GM12874 (cell line): ENCODE measurements around the gene TMC7.
A peak's percentile ranks its signal among the peaks of the same experiment; 100 is the strongest.

Experiments used
- TF ChIP-seq, protein P1 (sequence below): IDR thresholded peaks from 2 replicates; pipeline ENCODE4 v1.5.1; 2011; ENCODE audit warnings: low read depth, mild to moderate bottlenecking, control low read depth, low read length, moderate library complexity; ENCODE audit not compliant: insufficient read depth

The TMC7 gene

DNA sequence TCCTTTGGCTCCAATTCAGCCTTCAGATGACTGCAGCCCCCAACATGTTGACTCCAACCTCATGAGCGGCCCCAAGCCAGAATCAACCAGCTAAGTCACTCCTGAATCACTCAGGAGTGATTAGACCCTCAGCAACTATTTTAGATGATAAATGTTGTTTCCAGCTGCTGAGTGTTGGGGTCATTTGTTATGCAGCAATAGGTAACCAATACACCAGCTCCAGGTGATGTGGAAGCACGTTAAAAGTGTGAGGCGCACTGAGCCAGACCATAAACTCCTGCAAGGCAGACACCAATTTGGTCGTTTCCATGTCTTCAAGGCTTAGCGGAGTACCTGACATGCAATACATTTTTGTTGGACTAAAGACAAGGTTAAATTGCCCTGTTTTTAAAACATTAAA, 101.1 kb downstream of the TMC7 start:
- TF ChIP-seq, protein P1, sequence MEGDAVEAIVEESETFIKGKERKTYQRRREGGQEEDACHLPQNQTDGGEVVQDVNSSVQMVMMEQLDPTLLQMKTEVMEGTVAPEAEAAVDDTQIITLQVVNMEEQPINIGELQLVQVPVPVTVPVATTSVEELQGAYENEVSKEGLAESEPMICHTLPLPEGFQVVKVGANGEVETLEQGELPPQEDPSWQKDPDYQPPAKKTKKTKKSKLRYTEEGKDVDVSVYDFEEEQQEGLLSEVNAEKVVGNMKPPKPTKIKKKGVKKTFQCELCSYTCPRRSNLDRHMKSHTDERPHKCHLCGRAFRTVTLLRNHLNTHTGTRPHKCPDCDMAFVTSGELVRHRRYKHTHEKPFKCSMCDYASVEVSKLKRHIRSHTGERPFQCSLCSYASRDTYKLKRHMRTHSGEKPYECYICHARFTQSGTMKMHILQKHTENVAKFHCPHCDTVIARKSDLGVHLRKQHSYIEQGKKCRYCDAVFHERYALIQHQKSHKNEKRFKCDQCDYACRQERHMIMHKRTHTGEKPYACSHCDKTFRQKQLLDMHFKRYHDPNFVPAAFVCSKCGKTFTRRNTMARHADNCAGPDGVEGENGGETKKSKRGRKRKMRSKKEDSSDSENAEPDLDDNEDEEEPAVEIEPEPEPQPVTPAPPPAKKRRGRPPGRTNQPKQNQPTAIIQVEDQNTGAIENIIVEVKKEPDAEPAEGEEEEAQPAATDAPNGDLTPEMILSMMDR = no peak

DNA sequence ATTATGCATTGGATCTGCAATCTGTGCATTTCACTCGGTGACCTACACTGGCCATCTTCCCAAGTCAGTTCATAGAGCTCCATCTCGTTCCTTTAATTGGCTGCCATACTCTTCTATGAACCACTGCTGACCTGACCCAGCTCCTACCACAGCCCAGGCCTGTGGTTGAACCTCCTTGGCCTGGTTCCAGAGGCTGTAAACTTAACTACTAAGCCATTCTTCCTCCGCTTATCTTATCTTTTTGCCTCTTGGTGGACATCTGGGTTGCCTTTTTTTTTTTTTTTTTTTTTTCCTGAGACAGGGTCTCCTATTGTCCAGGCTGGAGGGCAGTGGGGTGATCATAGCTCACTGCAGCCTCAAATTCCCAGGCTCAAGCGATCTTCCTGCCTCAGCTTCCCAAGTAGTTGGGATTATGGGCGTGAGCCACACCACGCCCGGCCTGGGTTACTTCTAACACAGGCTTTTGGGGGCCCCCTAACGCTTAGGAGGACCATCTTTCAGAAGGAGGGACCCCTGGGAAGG, 102.0 kb downstream of the TMC7 start:
- TF ChIP-seq, protein P1 = no peak

DNA sequence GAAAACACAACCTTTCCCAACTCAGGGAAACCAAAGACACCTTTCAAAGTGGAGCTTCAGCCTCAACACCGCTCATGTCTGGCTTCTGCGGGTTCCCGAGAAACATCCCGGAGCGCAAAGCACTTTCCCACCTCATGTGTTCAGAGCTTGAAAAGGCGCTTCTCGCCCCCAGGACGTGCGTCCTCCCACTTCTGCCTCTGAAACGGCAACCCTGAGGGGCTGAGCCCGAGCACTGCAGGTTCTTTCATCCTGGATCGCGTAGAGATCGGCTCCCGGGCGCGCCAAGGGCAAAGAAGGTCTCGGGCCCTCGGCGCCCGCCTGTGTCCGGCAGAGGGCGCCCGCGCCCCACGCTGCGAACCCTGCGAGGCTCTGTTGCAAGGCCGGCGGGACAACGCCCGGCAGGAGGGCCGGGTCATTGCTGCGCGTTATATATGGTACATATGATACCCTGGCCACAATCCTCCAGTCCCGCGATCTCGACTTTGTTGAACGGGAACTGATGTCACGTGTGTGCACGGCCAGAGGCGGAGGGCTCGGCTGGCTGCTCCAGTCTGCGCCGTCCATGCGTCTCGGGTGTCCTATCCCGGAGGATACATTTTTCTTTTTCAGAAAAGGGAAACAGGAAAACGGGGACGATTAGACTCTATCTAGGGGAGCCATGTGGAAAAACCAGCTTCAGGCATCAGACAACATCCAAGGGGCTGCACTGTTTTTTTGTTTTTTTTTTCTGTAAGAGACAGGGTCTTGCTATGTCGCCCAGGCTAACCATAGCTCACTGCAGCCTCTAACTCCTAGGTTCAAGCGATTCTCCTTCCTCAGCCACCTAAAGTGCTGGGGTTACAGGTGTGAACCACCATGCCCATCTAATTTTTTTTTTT, 102.8 kb downstream of the TMC7 start:
- TF ChIP-seq, protein P1 = peak; percentile 99

DNA sequence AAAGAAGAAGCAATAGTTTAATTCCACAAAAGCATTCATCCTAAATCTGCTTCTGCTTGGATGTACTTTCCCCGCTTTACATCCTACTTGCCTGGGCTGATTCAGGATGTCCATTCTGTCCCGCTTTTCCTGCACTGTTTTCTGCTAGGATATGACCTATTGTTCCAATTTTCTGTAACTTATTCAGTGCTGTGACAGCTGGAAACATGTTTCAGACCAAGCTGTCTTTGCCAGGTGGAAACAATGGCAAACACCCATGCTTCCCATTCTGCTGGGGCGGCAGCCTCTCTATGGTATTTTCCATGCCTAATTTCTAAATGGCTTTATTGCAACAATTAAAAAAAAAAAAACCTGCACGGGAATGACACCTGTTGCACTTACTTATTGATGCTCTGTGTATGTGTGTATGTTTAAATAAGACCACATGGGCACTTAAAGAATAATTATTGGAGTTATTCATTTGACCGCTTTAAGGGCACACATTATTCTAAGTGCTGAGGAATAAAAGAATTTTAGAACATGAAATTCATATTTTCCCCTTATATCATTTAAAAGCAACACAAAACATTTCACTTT, 104.7 kb downstream of the TMC7 start:
- TF ChIP-seq, protein P1 = no peak

DNA sequence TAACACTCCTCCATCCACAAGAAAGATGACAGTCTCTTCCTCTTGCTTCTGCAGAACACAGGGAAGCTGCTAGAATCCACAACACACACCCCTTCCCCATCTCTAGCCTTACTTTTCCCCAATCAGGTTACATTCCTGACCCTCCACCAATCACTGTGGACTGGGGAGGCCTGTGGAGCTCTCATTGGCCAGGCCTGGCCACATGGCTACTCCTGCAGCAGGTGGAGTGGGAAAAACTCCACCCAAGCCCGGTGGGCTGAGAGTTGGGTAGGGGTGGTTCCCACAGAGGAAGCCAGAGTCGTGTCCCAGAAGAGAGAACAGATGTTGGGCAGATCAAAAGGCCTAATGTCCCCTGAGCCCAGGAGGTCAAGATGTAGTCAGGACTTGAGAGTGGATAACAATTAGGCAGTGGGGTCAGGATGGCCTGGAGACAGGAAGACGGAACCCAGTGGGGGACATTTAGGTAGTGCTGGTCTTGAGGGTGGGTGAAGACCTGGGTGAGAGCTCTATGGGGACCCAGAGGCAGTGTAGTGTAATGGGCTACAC, 105.7 kb downstream of the TMC7 start:
- TF ChIP-seq, protein P1 = no peak

DNA sequence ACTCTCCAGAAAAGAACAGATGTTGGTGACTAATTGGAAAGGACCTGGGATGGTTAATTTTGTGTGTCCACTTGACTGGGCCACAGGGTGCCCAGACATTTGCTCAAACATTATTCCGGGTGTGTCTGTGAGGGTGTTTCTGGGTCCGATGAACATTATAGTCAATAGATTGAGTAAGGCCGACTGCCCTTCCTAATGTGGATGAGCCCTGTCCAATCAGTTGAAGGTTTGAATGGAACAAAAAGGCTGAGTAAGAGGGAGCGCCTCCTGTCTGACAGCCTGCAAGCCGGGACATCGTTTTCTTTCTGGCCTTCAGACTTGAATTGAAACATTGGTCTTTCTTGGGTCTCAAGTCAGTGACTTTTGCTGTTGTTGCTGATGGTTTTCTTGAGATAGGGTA, 107.2 kb downstream of the TMC7 start:
- TF ChIP-seq, protein P1 = no peak

DNA sequence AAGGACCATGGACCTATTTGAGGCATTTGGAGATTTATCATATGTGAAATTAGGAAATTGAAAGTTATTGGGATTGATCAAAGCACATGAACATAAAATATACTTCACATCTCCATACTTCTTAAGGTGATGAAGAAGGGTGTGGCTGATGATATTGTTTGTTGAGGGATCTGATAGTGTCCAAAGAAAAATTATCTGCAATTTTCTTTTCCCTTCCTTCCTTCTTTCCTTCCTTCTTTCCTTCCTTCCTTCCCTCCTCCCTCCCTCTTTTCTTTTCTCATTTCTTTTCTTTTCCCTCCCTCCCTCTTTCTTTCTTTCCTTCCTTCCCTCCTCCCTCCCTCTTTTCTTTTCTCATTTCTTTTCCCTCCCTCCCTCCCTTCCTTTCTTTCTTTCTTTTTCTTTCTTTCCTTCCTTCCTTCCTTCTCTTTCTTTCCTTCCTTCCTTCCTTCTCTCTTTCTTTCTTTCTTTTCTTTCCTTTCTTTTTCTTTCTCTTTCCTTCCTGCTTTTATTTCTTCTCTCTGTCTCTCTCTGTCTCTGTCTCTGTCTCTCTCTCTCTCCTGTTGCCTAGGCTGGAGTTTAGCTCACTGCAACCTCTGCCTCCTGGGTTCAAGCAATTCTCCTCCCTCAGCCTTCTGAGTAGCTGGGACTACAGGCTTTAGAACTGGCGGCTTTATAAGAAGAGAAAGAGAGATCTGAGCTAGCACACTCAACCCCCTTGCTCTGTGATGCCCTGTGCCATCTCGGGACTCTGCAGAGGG, 109.1 kb downstream of the TMC7 start:
- TF ChIP-seq, protein P1 = no peak
